ENCODE data around the gene RAB11FIP4. TPM values are rescaled to one million over a fixed set of nuclear protein-coding genes. Genes with fewer than 3 reads are reported as not detected.

The RAB11FIP4 gene, protein sequence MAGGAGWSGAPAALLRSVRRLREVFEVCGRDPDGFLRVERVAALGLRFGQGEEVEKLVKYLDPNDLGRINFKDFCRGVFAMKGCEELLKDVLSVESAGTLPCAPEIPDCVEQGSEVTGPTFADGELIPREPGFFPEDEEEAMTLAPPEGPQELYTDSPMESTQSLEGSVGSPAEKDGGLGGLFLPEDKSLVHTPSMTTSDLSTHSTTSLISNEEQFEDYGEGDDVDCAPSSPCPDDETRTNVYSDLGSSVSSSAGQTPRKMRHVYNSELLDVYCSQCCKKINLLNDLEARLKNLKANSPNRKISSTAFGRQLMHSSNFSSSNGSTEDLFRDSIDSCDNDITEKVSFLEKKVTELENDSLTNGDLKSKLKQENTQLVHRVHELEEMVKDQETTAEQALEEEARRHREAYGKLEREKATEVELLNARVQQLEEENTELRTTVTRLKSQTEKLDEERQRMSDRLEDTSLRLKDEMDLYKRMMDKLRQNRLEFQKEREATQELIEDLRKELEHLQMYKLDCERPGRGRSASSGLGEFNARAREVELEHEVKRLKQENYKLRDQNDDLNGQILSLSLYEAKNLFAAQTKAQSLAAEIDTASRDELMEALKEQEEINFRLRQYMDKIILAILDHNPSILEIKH
- total RNA-seq = 0.29 and 1.2 TPM in 2 replicates

DNA sequence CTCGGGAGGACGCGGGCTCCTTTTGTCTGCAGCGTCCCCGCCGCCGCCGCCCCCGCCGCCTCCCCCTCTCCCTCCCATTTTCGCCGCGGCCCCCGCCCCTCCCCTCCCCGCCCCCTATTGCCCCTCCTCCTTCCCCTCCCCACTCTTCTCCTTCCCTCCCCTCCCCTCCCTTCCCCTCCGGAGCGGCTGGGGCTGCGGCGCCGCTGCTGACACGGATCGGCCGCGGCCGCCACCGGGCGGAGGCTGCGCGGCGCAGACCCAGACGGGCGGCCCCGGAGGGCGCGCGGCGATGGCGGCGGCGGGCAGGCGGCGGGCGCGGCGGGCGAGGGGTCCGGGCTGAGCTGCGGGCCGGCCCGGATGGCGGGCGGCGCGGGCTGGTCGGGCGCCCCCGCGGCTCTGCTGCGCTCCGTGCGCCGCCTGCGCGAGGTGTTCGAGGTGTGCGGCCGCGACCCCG lies at the start of gene RAB11FIP4:
Gene RAB11FIP4, plus strand, starts transcription at position 180 of the 454 bp plus-strand sequence. Its CDS starts 178 bp downstream, at position 358.

Other genes with a start within 250 kb of the RAB11FIP4 start
- 5.7 and 17.4 TPM in 2 replicates for gene OMG, start 94.4 kb upstream of the RAB11FIP4 start, total RNA-seq
- 0.29 TPM in 1 of 2 replicates, not detected in the other for gene EVI2B, start 77.6 kb upstream of the RAB11FIP4 start, total RNA-seq
- 9.6 and 15.3 TPM in 2 replicates for gene EVI2A, start 70.1 kb upstream of the RAB11FIP4 start, total RNA-seq

Measured in smooth muscle cell of trachea (primary cell).